Effector memory CD4-positive, alpha-beta T cell (primary cell): Measurements from ENCODE around the gene JAZF1.

Source experiments
- DNase-seq, 3 donors: peaks; one replicate each; pipeline ENCODE4 v3.0.0-alpha.2; 2020
- H3K27ac ChIP-seq: 2 replicates; pipeline ENCODE4 v1.7.0; 2013; ENCODE audit warnings: mild to moderate bottlenecking, low read length, moderate library complexity; ENCODE audit not compliant: insufficient read depth, poor library complexity, severe bottlenecking
- H3K27me3 ChIP-seq: replicated peaks from 2 replicates; pipeline ENCODE4 v1.7.0; 2013; ENCODE audit warnings: mild to moderate bottlenecking, low read length; ENCODE audit not compliant: insufficient read depth, control insufficient read depth, poor library complexity, severe bottlenecking
- H3K36me3 ChIP-seq: 2 replicates; pipeline ENCODE4 v1.7.0; 2013; ENCODE audit warnings: mild to moderate bottlenecking, low read length, moderate library complexity; ENCODE audit not compliant: control insufficient read depth, insufficient read depth
- H3K4me1 ChIP-seq: 2 replicates; pipeline ENCODE4 v1.7.0; 2013; ENCODE audit warnings: low read length, mild to moderate bottlenecking; ENCODE audit not compliant: control insufficient read depth, insufficient read depth, poor library complexity, severe bottlenecking
- H3K4me3 ChIP-seq: 2 replicates; pipeline ENCODE4 v1.7.0; 2013; ENCODE audit warnings: low read length, low read depth, mild to moderate bottlenecking; ENCODE audit not compliant: insufficient read depth, poor library complexity, severe bottlenecking
- H3K9me3 ChIP-seq: 2 replicates; pipeline ENCODE4 v1.7.0; 2013; ENCODE audit warnings: mild to moderate bottlenecking, low read length, moderate library complexity; ENCODE audit not compliant: control insufficient read depth

Gene JAZF1

DNA sequence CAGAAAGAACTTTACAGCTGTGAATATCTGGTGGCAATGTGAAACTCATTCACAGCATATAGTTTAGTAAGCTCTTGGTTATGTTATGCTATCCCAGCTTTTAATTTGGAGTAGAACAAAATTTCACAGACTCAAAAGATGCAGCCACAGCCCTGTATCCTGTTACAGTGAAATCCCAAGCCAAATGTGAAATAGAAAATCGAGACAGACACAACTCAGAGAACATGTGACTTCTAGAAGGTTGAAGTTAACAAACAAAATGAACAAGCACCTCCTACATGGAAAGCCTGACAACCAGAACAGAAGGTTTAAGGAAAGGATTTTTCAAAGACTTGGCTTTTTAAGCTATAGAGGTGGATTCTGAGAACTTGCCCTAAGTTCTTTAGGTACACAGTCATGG is 39.6 kb downstream of the JAZF1 start:
- no peaks in the 10 kb centered on the region for H3K36me3 ChIP-seq
- no peak for DNase-seq
- peaks cover 3% of the 10 kb centered on the region for H3K4me1 ChIP-seq
- no peaks in the 10 kb centered on the region for H3K9me3 ChIP-seq
- H3K27ac ChIP-seq: no peak overlapping the region
- no peaks in the 10 kb centered on the region for H3K27me3 ChIP-seq
- H3K4me3 ChIP-seq: no peak overlapping the region

- no peak overlapping the region for H3K27ac ChIP-seq
- no peak for DNase-seq
- no peaks in the 10 kb centered on the region for H3K9me3 ChIP-seq
- peaks cover 3% of the 10 kb centered on the region for H3K4me1 ChIP-seq
- no peak overlapping the region for H3K4me3 ChIP-seq
- H3K27me3 ChIP-seq: no peaks in the 10 kb centered on the region
- H3K36me3 ChIP-seq: no peaks in the 10 kb centered on the region
Measured at GRCh38 chr7:28138837-28139236, 41.8 kb downstream of the JAZF1 start.

DNA sequence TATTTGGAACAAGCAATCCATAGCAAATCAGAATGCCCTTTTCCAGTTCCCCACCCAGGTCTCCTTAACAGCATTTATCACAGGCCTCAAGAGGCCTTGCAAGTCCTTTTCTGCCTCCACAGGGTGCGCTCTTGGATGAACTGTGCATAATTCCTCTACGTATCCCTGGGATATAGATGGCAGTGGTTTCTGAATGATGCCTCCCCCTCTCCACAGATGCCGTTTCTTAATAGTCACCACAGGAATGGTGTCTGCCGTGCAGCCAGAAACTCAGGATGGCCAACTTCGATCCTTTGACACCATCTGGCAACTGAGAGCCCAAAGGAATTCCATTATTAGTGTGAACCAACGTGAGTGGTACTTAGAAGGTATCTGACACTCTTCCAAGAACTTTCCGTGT is 43.1 kb downstream of the JAZF1 start:
- Histone ChIP-seq H3K36me3 (no peaks in the 10 kb centered on the region), H3K27ac (no peak overlapping the region), H3K4me3 (no peak overlapping the region), H3K9me3 (no peaks in the 10 kb centered on the region), H3K4me1 (peaks cover 3% of the 10 kb centered on the region), H3K27me3 (no peaks in the 10 kb centered on the region)
- no peak for DNase-seq

GRCh38 chr7:28136885-28137284 is 43.7 kb downstream of the JAZF1 start:
- H3K36me3 ChIP-seq: no peaks in the 10 kb centered on the region
- H3K9me3 ChIP-seq: no peaks in the 10 kb centered on the region
- H3K27ac ChIP-seq: no peak overlapping the region
- H3K4me3 ChIP-seq: no peak overlapping the region
- peaks cover 3% of the 10 kb centered on the region for H3K4me1 ChIP-seq
- H3K27me3 ChIP-seq: no peaks in the 10 kb centered on the region
- DNase-seq: no peak

DNA sequence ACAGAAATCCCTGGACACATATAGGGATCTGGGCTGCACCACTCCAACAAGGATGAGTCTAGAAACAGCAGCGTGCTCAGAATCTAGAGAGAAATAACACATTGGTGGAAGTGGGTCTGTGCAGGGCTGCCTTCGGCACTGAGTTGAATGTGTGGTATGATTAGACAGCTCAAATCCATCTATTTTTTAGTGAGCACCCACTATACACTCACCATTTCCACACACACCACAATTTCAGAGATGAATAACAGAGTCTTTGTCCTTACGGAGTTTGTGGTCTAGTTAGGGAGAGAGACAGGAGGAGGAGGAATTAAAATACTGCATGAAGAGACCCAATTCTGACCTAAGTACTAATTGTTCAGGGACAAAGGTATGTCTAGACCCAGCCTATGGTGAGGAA is 44.2 kb downstream of the JAZF1 start:
- Histone ChIP-seq H3K27ac (no peak overlapping the region), H3K27me3 (no peaks in the 10 kb centered on the region), H3K4me1 (peaks cover 3% of the 10 kb centered on the region), H3K4me3 (no peak overlapping the region), H3K9me3 (no peaks in the 10 kb centered on the region), H3K36me3 (no peaks in the 10 kb centered on the region)
- DNase-seq: no peak

DNA sequence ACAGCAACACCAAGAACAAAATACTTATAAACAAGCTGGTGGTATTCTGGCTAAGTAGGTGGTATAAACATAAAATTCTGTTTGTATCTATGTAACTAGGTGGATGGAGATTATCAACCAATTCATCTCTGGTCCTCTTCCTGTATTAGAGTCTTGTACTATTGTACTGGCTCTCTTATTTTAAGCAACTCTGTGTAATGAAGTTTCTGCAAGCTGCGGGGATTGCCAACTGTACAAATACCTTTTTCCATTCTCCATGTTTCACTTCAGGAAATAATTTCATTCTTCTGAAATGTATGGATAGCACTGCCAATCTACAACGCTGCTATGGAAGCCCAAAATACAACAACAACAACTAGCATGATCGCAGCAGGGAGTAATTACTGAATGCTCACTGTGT is 44.8 kb downstream of the JAZF1 start:
- Histone ChIP-seq H3K27me3 (no peaks in the 10 kb centered on the region), H3K36me3 (no peaks in the 10 kb centered on the region), H3K4me3 (no peak overlapping the region), H3K27ac (no peak overlapping the region), H3K4me1 (peaks cover 3% of the 10 kb centered on the region), H3K9me3 (no peaks in the 10 kb centered on the region)
- no peak for DNase-seq

GRCh38 chr7:28135315-28135714 is 45.3 kb downstream of the JAZF1 start:
- Histone ChIP-seq H3K9me3 (no peaks in the 10 kb centered on the region), H3K4me1 (peaks cover 3% of the 10 kb centered on the region), H3K4me3 (no peak overlapping the region), H3K36me3 (no peaks in the 10 kb centered on the region), H3K27me3 (no peaks in the 10 kb centered on the region), H3K27ac (no peak overlapping the region)
- no peak for DNase-seq

DNA sequence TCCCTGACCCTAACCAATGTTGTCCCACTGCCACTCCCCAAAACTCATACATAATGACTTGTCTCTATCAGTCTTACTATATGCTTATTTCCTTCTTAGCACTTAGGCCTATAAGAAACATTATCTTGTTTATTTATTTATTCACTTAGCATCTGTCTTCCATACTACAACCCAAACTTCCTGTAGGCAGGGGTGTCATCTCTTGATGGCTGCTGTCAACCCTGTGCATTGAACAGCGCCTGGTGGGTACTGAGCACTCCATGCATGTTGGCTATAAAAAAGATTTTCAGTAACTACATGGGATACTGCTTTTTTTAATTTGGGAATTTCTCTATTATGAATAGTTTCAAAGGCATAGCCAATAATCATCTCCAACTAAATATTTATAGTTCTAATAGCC is 46.7 kb downstream of the JAZF1 start:
- no peaks in the 10 kb centered on the region for H3K9me3 ChIP-seq
- no peak for DNase-seq
- H3K27me3 ChIP-seq: no peaks in the 10 kb centered on the region
- H3K4me3 ChIP-seq: no peak overlapping the region
- no peaks in the 10 kb centered on the region for H3K36me3 ChIP-seq
- peaks cover 4% of the 10 kb centered on the region for H3K4me1 ChIP-seq
- H3K27ac ChIP-seq: no peak overlapping the region

GRCh38 chr7:28132959-28133870 is 47.4 kb downstream of the JAZF1 start:
- no peak overlapping the region for H3K27ac ChIP-seq
- no peaks in the 10 kb centered on the region for H3K36me3 ChIP-seq
- H3K4me1 ChIP-seq: peaks cover 6% of the 10 kb centered on the region
- H3K27me3 ChIP-seq: no peaks in the 10 kb centered on the region
- H3K4me3 ChIP-seq: no peak overlapping the region
- no peak for DNase-seq
- no peaks in the 10 kb centered on the region for H3K9me3 ChIP-seq

- Histone ChIP-seq H3K36me3 (no peaks in the 10 kb centered on the region), H3K4me3 (no peak overlapping the region), H3K27ac (no peak overlapping the region), H3K4me1 (peaks cover 2% of the 10 kb centered on the region), H3K9me3 (no peaks in the 10 kb centered on the region), H3K27me3 (no peaks in the 10 kb centered on the region)
- no peak for DNase-seq
Measured at GRCh38 chr7:28130277-28130676, 50.3 kb downstream of the JAZF1 start.
